Activated T-helper 1 cell treated with anti-CD3 and anti-CD28 coated beads, Interleukin-12 subunit alpha, Interleukin-12 subunit beta, Interleukin-2, Interleukin-4 antibody, amounts not matched to agents 30 ng/mL and 10 ng/mL and 1 ng/mL, durations not matched to agents 14 hours and 24 hours and 36 hours (primary cell): ENCODE data around the gene TNFAIP2. TPM values are rescaled to one million over a fixed set of nuclear protein-coding genes. Genes with fewer than 3 reads are reported as not detected.
"Not testable (repeated sequence)": the region's sequence is repeated elsewhere in the genome, so short reads cannot be mapped to it uniquely, and the experiment has no call there.

Experiments
- DNase-seq: peaks from one replicate; pipeline ENCODE4 v3.0.0; 2021; ENCODE audit warnings: low spot score
- H3K27ac Mint-ChIP-seq: one replicate; pipeline ENCODE4 v1.8.0; 2021; ENCODE audit warnings: mild to moderate bottlenecking, mixed read lengths
- H3K27me3 Mint-ChIP-seq: one replicate; pipeline ENCODE4 v1.8.0; 2022; ENCODE audit warnings: mild to moderate bottlenecking, moderate library complexity, mixed read lengths; ENCODE audit not compliant: insufficient read depth
- H3K36me3 Mint-ChIP-seq: one replicate; pipeline ENCODE4 v1.8.0; 2021; ENCODE audit warnings: low read depth, mixed read lengths
- H3K4me1 Mint-ChIP-seq: one replicate; pipeline ENCODE4 v1.8.0; 2021; ENCODE audit warnings: low read depth, mixed read lengths
- H3K4me3 Mint-ChIP-seq: one replicate; pipeline ENCODE4 v1.8.0; 2021; ENCODE audit warnings: mild to moderate bottlenecking, moderate library complexity, mixed read lengths
- H3K9me3 Mint-ChIP-seq: one replicate; pipeline ENCODE4 v1.8.0; 2021; ENCODE audit warnings: mixed read lengths
- intact Hi-C: fragments of 100-400 bp; cut with micrococcal nuclease; formaldehyde crosslinking; loops from one replicate; pipeline ENCODE4 v1.15.1; 2024
- total RNA-seq: library from RNA; stranded (reverse); gene quantifications from 2 replicates; pipeline ENCODE4 v1.2.3, GENCODE V29; 2022

The TNFAIP2 gene
- total RNA-seq, 1 donor from 2014 or later, result 2.3 TPM

GRCh38 chr14:103142026-103142425 is 18.8 kb downstream of the TNFAIP2 start:
- Mint-ChIP-seq H3K27me3 (peaks cover 7% of the 10 kb centered on the region), H3K9me3 (no peaks in the 10 kb centered on the region), H3K4me1 (peaks cover 4% of the 10 kb centered on the region), H3K36me3 (no peaks in the 10 kb centered on the region), H3K27ac (no peak overlapping the region), H3K4me3 (no peak overlapping the region)
- DNase-seq, result no peak
- intact Hi-C loops, result no loop called here

- Mint-ChIP-seq H3K9me3 (no peaks in the 10 kb centered on the region), H3K36me3 (no peaks in the 10 kb centered on the region), H3K4me1 (peaks cover 4% of the 10 kb centered on the region), H3K4me3 (no peak overlapping the region), H3K27me3 (peaks cover 7% of the 10 kb centered on the region), H3K27ac (no peak overlapping the region)
- DNase-seq, result no peak
- intact Hi-C loops, result no loop called here
Observed at GRCh38 chr14:103142721-103143302, 19.6 kb downstream of the TNFAIP2 start.

GRCh38 chr14:103143506-103143905 is 20.2 kb downstream of the TNFAIP2 start:
- H3K9me3 Mint-ChIP-seq, result no peaks in the 10 kb centered on the region
- H3K27me3 Mint-ChIP-seq, result peaks cover 7% of the 10 kb centered on the region
- peaks cover 4% of the 10 kb centered on the region for H3K4me1 Mint-ChIP-seq
- no peak overlapping the region for H3K4me3 Mint-ChIP-seq
- no peak for DNase-seq
- H3K27ac Mint-ChIP-seq, result no peak overlapping the region
- no peaks in the 10 kb centered on the region for H3K36me3 Mint-ChIP-seq
- intact Hi-C loops, result no loop called here

- Mint-ChIP-seq H3K27ac (no peak overlapping the region), H3K4me1 (peaks cover 4% of the 10 kb centered on the region), H3K4me3 (no peak overlapping the region), H3K9me3 (no peaks in the 10 kb centered on the region), H3K27me3 (peaks cover 7% of the 10 kb centered on the region), H3K36me3 (no peaks in the 10 kb centered on the region)
- intact Hi-C loops, result no loop called here
- no peak for DNase-seq
Observed at GRCh38 chr14:103144085-103144484, 20.8 kb downstream of the TNFAIP2 start.

GRCh38 chr14:103146141-103146709 is 23.0 kb downstream of the TNFAIP2 start:
- Mint-ChIP-seq H3K9me3 (no peaks in the 10 kb centered on the region), H3K4me1 (no peaks in the 10 kb centered on the region), H3K27me3 (peaks cover 10% of the 10 kb centered on the region), H3K36me3 (no peaks in the 10 kb centered on the region), H3K27ac (no peak overlapping the region), H3K4me3 (no peak overlapping the region)
- no peak for DNase-seq
- intact Hi-C loops, result no loop called here

- no peak overlapping the region for H3K4me3 Mint-ChIP-seq
- no peak for DNase-seq
- intact Hi-C loops, result no loop called here
- H3K4me1 Mint-ChIP-seq, result no peaks in the 10 kb centered on the region
- no peaks in the 10 kb centered on the region for H3K36me3 Mint-ChIP-seq
- no peak overlapping the region for H3K27ac Mint-ChIP-seq
- H3K9me3 Mint-ChIP-seq, result no peaks in the 10 kb centered on the region
- peaks cover 4% of the 10 kb centered on the region for H3K27me3 Mint-ChIP-seq
Observed at GRCh38 chr14:103149351-103150237, 26.3 kb downstream of the TNFAIP2 start.

GRCh38 chr14:103151270-103151945 is 28.1 kb downstream of the TNFAIP2 start:
- intact Hi-C loops, result no loop called here
- H3K27me3 Mint-ChIP-seq, result peaks cover 4% of the 10 kb centered on the region
- no peak overlapping the region for H3K4me3 Mint-ChIP-seq
- H3K9me3 Mint-ChIP-seq, result no peaks in the 10 kb centered on the region
- no peaks in the 10 kb centered on the region for H3K36me3 Mint-ChIP-seq
- no peak overlapping the region for H3K27ac Mint-ChIP-seq
- no peaks in the 10 kb centered on the region for H3K4me1 Mint-ChIP-seq
- no peak for DNase-seq

GRCh38 chr14:103155010-103155409 is 31.7 kb downstream of the TNFAIP2 start:
- no peak overlapping the region for H3K27ac Mint-ChIP-seq
- H3K4me3 Mint-ChIP-seq, result no peak overlapping the region
- no peaks in the 10 kb centered on the region for H3K36me3 Mint-ChIP-seq
- no peaks in the 10 kb centered on the region for H3K4me1 Mint-ChIP-seq
- peaks cover 4% of the 10 kb centered on the region for H3K27me3 Mint-ChIP-seq
- intact Hi-C loops, result no loop called here
- no peaks in the 10 kb centered on the region for H3K9me3 Mint-ChIP-seq
- no peak for DNase-seq

- H3K4me1 Mint-ChIP-seq, intact Hi-C loops, H3K27ac Mint-ChIP-seq: not testable (repeated sequence)
Observed at GRCh38 chr14:103155416-103155815, 32.2 kb downstream of the TNFAIP2 start.

GRCh38 chr14:103155826-103156394 is 32.6 kb downstream of the TNFAIP2 start:
- DNase-seq, result no peak
- Mint-ChIP-seq H3K36me3 (no peaks in the 10 kb centered on the region), H3K4me3 (no peak overlapping the region), H3K27ac (no peak overlapping the region), H3K9me3 (no peaks in the 10 kb centered on the region), H3K27me3 (peaks cover 2% of the 10 kb centered on the region), H3K4me1 (no peaks in the 10 kb centered on the region)
- intact Hi-C loops, result no loop called here

More at GRCh38 chr14:103155416-103155815, 32.2 kb downstream of the TNFAIP2 start:
- not testable (repeated sequence) for H3K9me3 Mint-ChIP-seq, H3K36me3 Mint-ChIP-seq, DNase-seq, H3K27me3 Mint-ChIP-seq, H3K4me3 Mint-ChIP-seq

- no peaks in the 10 kb centered on the region for H3K9me3 Mint-ChIP-seq
- H3K36me3 Mint-ChIP-seq, result no peaks in the 10 kb centered on the region
Observed at GRCh38 chr14:103156651-103157378, 33.6 kb downstream of the TNFAIP2 start.

GRCh38 chr14:103157969-103158368 is 34.7 kb downstream of the TNFAIP2 start:
- Mint-ChIP-seq H3K4me1 (no peaks in the 10 kb centered on the region), H3K27me3 (no peaks in the 10 kb centered on the region), H3K27ac (no peak overlapping the region), H3K9me3 (no peaks in the 10 kb centered on the region), H3K4me3 (no peak overlapping the region), H3K36me3 (no peaks in the 10 kb centered on the region)
- DNase-seq, result no peak
- intact Hi-C loops, result no loop called here

More at GRCh38 chr14:103156651-103157378, 33.6 kb downstream of the TNFAIP2 start:
- Mint-ChIP-seq H3K4me3 (no peak overlapping the region), H3K27me3 (no peaks in the 10 kb centered on the region), H3K4me1 (no peaks in the 10 kb centered on the region), H3K27ac (no peak overlapping the region)
- intact Hi-C loops, result no loop called here
- no peak for DNase-seq
